NCI-H187 treated with DMSO at 0.1 percent for 48 hours (cell line): Measurements from ENCODE around the gene MTPN.

Experiments
- DNase-seq: peaks from one replicate; lab custom pipeline; 2025; lab: John Stamatoyannopoulos, UW

MTPN gene

GRCh38 chr7:135924302-135924701, 52.9 kb downstream of the MTPN start:
- no peak for DNase-seq

DNA sequence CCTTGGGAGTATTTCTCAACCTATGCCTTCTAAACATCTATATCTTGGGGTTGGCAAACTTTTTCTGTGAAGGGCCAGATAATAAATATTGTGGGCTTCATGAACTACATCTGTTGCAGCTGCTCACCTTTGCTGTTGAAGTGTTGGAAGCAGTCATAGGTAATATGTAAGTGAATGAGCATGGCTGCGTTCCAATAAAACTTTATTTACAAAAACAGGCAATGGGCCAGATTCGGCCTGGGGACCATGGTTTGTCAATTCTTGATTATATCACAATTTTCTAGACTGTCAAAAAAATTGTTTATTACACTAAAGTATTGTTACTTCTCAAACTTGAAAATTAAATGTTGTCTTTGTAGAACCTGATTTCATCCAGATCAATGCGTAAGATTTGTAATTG, 54.9 kb downstream of the MTPN start:
- no peak for DNase-seq

- no peak for DNase-seq
Observed at GRCh38 chr7:135920478-135920877, 56.7 kb downstream of the MTPN start.

- peak; percentile 62 for DNase-seq
Observed at GRCh38 chr7:135919071-135919841, 57.9 kb downstream of the MTPN start.

DNA sequence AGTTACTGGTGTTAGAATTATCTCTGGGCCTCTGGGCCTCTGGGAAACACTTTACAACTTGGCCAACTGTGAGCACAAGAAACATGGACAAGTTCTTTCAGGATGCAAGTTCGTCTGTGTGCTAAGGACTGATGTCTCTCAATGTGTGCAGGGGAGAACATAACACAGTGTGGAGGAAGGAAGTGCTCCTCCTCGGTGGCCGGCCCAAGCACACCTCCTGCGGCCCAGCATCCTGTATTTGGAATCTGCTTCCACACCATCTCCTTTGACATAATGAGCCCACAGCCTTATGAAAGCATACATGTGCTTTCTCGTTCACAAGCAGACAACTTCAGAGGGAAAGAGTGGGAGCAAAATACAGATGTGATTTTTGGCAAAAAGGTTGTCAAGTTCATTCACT, 59.0 kb downstream of the MTPN start:
- no peak for DNase-seq

- DNase-seq: no peak
Observed at GRCh38 chr7:135917721-135918120, 59.4 kb downstream of the MTPN start.

- no peak for DNase-seq
Observed at GRCh38 chr7:135914346-135914745, 62.8 kb downstream of the MTPN start.

DNA sequence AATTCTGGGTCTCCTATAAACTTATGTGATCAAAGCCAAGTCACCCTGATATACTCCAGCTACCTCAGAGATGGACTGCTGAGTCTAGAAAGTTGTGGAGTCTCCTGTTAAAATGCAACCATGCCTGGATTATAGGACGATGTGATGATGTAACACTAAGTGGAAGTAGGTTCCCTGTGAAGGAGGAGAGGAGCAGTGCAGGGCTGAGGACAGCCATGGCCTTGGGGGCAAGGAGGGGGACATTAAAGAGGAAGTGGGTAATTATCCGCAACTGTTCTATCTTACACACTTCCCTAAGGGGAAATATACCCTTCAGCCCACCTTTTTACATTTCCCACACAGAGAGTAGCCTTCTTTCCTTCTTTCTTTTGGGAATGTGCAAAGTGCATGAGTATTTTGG, 63.8 kb downstream of the MTPN start:
- no peak for DNase-seq

DNA sequence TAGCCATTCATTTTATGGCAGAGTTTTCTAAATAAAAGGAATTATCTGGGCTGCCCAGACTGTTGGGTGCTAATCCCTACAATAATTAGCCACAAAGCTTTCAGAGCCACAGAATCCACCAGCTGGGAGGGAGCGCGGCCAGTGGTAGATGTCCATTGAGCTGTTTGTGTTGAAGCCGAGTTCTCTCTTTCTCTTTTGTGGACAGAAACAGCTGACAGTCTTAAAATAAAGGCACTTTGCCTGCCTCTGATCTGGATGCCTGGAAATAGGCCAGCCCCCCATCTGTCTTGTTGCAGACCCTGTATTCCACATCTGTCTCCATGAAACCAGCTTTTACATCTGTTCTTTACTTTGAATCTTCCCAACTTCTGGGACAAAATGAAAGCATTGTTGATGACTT, 66.1 kb downstream of the MTPN start:
- no peak for DNase-seq

- no peak for DNase-seq
Observed at GRCh38 chr7:135910393-135911036, 66.6 kb downstream of the MTPN start.

DNA sequence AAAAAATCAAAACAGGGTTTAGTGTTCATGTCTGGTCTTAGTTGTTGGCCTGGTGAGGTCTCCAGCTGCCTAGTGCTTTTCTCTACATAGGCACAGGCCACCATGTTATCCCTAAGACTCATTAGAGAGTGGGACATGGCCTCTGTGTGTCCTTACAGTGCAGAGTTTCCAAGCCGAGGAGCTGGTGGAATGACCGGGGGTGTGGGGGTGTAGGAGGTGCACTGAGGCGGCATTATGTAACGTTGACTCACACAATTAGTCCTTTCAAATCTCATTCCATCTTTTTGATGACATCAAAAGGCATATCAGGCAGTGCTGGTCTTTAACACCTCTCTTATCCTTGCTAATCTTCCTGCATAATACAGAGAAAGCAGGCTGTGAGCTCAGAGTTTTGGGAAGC, 71.3 kb downstream of the MTPN start:
- DNase-seq: no peak

GRCh38 chr7:135905355-135905754, 71.8 kb downstream of the MTPN start:
- DNase-seq: no peak

GRCh38 chr7:135904282-135904681, 72.9 kb downstream of the MTPN start:
- no peak for DNase-seq

DNA sequence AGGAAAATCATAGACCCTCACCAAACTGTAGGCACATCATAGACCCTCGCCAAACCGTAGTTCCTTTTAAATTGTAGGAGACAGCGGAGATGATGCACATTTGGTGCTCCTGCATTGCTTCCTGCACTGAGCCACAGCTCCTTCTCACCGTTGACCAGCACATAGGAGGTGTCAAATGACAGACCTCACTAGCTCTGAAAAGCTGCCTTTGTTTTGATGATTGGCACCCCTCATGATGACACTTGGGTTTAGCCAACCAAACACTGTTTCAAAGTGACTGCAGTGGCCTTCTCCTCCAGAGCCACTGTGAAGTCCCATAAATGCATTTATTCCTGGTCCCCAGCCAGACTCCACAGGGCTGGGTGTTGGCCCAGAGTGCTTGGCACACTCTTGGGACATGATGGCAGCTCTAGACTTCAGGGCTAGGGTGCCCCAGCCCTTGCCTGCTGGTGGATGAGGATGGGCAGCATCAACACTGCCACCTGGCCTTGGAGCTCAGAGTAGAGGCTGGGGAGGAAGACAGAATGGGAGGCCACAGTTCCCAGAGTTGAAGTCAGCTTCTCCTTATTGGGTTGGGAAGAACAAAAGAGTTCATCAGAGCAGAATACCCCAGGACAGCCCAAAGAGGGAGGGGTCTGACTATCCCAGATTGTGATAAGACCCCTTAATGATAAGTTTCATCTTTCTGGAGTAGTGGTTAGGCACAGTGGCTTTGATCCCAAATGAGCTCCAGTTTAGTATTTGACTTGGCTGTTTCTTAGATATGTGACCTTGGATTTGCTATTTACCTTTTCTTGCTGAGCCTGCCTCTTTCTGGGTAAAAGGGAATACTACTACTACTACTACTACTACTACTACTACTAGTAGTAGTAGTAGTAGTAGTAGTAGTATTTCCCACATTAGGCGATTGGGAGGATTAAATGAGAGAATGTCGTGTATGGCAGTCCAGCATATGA, 75.3 kb downstream of the MTPN start:
- DNase-seq: no peak

DNA sequence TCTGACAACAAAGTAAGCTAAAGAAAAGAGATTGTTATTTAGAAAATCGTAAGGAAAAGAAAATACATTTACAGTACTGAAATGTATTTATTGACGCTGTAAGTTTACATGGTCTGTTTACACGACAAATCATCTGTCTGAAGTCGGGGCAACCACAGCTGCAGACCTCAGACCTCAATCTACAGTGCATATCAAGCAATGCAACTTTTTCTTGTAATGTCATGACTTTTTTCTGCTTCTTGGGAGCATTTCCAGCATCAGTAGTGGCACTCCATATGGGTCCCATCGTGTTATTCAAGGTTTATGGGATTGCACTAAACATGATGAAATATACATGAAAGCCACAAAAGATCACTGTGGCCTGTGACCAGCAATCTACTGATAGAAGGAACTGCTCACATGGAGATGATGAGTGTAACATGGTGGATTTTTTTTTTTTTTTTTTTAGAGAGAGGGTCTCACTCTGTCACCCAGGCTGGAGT, 77.1 kb downstream of the MTPN start:
- no peak for DNase-seq

DNA sequence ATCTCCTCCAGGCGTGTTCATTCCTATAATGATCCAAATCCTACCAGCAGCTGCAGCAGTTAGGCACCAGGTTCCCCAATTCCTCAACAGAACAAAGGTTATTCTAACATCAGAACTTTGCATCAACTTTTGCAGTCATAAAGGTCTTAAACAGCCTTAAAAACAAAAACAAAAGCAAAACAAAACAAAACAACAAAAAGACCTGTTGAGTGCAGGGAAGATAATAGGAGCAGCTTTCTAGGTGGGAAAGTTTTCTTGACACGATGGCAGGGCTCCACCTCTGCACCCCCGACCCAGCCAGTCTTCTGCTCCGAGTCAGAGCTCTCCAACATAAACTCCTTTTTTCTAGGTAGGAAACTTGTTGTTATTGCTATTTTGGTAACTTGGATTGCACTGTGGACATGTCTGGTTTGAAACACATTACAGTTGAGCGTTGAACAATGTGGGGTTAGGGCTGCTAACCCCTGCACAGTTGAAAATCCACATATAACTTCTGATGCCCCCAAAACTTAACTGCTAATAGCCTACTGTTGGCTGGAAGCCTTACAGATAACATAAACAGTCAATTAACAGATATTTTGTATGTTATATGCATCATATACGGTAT, 77.6 kb downstream of the MTPN start:
- no peak for DNase-seq

DNA sequence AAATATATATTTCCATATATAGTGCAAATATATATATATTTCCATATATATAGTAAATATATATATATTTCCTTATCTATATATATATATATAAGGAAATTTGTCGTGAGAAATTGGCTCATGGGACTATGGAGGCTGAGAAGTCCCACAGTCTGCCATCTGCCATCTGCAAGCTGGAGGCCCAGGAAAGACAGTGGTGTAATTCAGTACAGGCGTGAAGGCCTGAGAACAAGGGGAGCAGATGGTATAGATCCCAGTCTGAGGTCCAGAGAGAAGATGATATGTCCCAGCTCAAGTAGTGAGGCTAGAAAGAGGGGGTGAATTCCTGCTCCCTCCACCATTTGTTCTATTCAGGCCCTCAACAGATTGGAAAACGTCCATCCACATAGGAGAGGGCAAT, 78.9 kb downstream of the MTPN start:
- no peak for DNase-seq

DNA sequence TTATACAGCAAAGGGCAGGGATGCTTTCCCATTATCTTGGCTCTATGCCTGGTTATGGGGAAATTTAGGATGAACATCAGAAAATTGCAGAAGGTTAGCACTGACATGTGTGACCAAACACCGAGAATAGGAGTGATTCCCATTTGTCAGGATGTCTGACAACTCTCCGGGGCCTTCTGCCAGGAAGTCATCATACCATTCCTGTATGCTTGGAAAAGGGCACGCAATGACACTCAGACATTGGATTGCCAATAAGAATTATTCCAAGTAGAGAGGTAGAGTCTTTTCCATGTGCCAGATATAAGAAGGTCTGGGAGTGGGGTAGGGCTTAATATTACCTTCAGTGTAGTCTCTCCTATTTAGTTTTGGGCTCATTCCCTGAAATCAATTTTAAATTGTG, 82.3 kb downstream of the MTPN start:
- no peak for DNase-seq

GRCh38 chr7:135889823-135890222, 87.3 kb downstream of the MTPN start:
- no peak for DNase-seq

- no peak for DNase-seq
Observed at GRCh38 chr7:135888740-135889139, 88.4 kb downstream of the MTPN start.

GRCh38 chr7:135886345-135887132, 90.6 kb downstream of the MTPN start:
- no peak for DNase-seq
